ENCODE results near the gene CBX8.
"Not testable (repeated sequence)": the region's sequence is repeated elsewhere in the genome, so short reads cannot be mapped to it uniquely, and the experiment has no call there.

CBX8 gene

GRCh38 chr17:79755591-79755990 is 41.3 kb downstream of the CBX8 start:
- no peaks in the 10 kb centered on the region for H3K36me3 ChIP-seq (ENCODE audit: control insufficient read depth, insufficient read depth, low read length)
- no peaks in the 10 kb centered on the region for H3K27me3 ChIP-seq (ENCODE audit: control insufficient read depth, insufficient read depth, low read length)
- no peak overlapping the region for H3K9ac ChIP-seq
- TF ChIP-seq, protein P1, sequence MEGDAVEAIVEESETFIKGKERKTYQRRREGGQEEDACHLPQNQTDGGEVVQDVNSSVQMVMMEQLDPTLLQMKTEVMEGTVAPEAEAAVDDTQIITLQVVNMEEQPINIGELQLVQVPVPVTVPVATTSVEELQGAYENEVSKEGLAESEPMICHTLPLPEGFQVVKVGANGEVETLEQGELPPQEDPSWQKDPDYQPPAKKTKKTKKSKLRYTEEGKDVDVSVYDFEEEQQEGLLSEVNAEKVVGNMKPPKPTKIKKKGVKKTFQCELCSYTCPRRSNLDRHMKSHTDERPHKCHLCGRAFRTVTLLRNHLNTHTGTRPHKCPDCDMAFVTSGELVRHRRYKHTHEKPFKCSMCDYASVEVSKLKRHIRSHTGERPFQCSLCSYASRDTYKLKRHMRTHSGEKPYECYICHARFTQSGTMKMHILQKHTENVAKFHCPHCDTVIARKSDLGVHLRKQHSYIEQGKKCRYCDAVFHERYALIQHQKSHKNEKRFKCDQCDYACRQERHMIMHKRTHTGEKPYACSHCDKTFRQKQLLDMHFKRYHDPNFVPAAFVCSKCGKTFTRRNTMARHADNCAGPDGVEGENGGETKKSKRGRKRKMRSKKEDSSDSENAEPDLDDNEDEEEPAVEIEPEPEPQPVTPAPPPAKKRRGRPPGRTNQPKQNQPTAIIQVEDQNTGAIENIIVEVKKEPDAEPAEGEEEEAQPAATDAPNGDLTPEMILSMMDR (IDR thresholded peaks at IDR 0.05): no peak
- no peaks in the 10 kb centered on the region for H3K9me3 ChIP-seq (ENCODE audit: control insufficient read depth, low read length)
- H3K27ac ChIP-seq: no peak overlapping the region
- H3K4me3 ChIP-seq (ENCODE audit: low read depth, low read length): no peak overlapping the region
- no peak overlapping the region for H3K4me2 ChIP-seq (ENCODE audit: low read length)
- H3K79me2 ChIP-seq: no peaks in the 10 kb centered on the region
- H2AFZ ChIP-seq: no peak overlapping the region
- no peaks in the 10 kb centered on the region for H3K4me1 ChIP-seq

- not testable (repeated sequence) for H3K36me3 ChIP-seq (ENCODE audit: control insufficient read depth, insufficient read depth, low read length); H3K27ac ChIP-seq; H2AFZ ChIP-seq; H3K4me2 ChIP-seq (ENCODE audit: low read length); H3K27me3 ChIP-seq (ENCODE audit: control insufficient read depth, insufficient read depth, low read length); H3K79me2 ChIP-seq; H3K9me3 ChIP-seq (ENCODE audit: control insufficient read depth, low read length); H3K9ac ChIP-seq; H3K4me1 ChIP-seq; H3K4me3 ChIP-seq (ENCODE audit: low read depth, low read length)
These were observed 42.0 kb downstream of the CBX8 start for GRCh38 chr17:79754903-79755302.

DNA sequence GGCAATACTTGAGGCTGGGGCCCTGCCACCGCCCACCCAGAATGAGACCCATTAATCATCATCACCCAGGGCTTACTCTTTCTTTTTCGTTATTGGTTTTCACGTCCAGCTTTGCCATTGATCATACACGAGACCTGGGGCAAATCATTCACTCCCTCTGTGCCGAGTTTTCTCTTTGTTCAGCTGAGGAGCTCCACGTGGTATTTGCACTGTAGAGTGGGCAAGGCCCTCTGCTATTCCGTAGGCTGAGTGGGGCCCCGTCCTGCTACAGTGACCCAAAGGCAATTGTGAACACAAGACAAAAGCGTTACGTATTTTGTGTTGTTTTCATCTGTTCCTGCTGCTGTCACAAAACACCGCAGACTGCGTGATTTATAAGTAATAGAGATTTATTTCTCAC is 42.5 kb downstream of the CBX8 start:
- no peaks in the 10 kb centered on the region for H3K9me3 ChIP-seq (ENCODE audit: control insufficient read depth, low read length)
- TF ChIP-seq, protein P1 (IDR thresholded peaks at IDR 0.05): no peak
- no peaks in the 10 kb centered on the region for H3K79me2 ChIP-seq
- no peaks in the 10 kb centered on the region for H3K4me1 ChIP-seq
- no peak overlapping the region for H3K4me3 ChIP-seq (ENCODE audit: low read depth, low read length)
- H2AFZ ChIP-seq: no peak overlapping the region
- no peak overlapping the region for H3K4me2 ChIP-seq (ENCODE audit: low read length)
- H3K36me3 ChIP-seq (ENCODE audit: control insufficient read depth, insufficient read depth, low read length): no peaks in the 10 kb centered on the region
- no peaks in the 10 kb centered on the region for H3K27me3 ChIP-seq (ENCODE audit: control insufficient read depth, insufficient read depth, low read length)
- H3K9ac ChIP-seq: no peak overlapping the region
- H3K27ac ChIP-seq: no peak overlapping the region

- H3K36me3 ChIP-seq (ENCODE audit: control insufficient read depth, insufficient read depth, low read length): no peaks in the 10 kb centered on the region
- no peak overlapping the region for H3K27ac ChIP-seq
- H3K4me3 ChIP-seq (ENCODE audit: low read depth, low read length): no peak overlapping the region
- no peaks in the 10 kb centered on the region for H3K4me1 ChIP-seq
- H3K9me3 ChIP-seq (ENCODE audit: control insufficient read depth, low read length): no peaks in the 10 kb centered on the region
- H2AFZ ChIP-seq: no peak overlapping the region
- TF ChIP-seq, protein P1 (IDR thresholded peaks at IDR 0.05): no peak
- peaks cover 4% of the 10 kb centered on the region for H3K27me3 ChIP-seq (ENCODE audit: control insufficient read depth, insufficient read depth, low read length)
- H3K79me2 ChIP-seq: no peaks in the 10 kb centered on the region
- no peak overlapping the region for H3K4me2 ChIP-seq (ENCODE audit: low read length)
- no peak overlapping the region for H3K9ac ChIP-seq
These were observed 44.7 kb downstream of the CBX8 start for GRCh38 chr17:79752175-79752574.

- no peak overlapping the region for H3K4me3 ChIP-seq (ENCODE audit: low read depth, low read length)
- no peak overlapping the region for H3K4me2 ChIP-seq (ENCODE audit: low read length)
- H3K4me1 ChIP-seq: no peaks in the 10 kb centered on the region
- no peaks in the 10 kb centered on the region for H3K36me3 ChIP-seq (ENCODE audit: control insufficient read depth, insufficient read depth, low read length)
- H3K79me2 ChIP-seq: no peaks in the 10 kb centered on the region
- H2AFZ ChIP-seq: no peak overlapping the region
- H3K9ac ChIP-seq: no peak overlapping the region
- peaks cover 4% of the 10 kb centered on the region for H3K27me3 ChIP-seq (ENCODE audit: control insufficient read depth, insufficient read depth, low read length)
- H3K27ac ChIP-seq: no peak overlapping the region
- TF ChIP-seq, protein P1 (IDR thresholded peaks at IDR 0.05): no peak
- H3K9me3 ChIP-seq (ENCODE audit: control insufficient read depth, low read length): no peaks in the 10 kb centered on the region
These were observed 46.0 kb downstream of the CBX8 start for GRCh38 chr17:79750650-79751545.
